Measurements from ENCODE around the gene GPC5. TPM values are rescaled to one million over a fixed set of nuclear protein-coding genes. Genes with fewer than 3 reads are reported as not detected.

Gene GPC5
- total and polyA plus RNA-seq, 2 of the 8 experiments (the other 6 are each of a cell fraction or from before 2014, with no cell fraction given), result 0.20 to 0.39 TPM

- FAIRE-seq, result no peak
- CTCF ChIA-PET (ENCODE audit: partially characterized antibody), result no interaction called here
- H3K18ac ChIP-seq (ENCODE audit: extremely low read depth, low read length), result no peak overlapping the region
- H3K79me1 ChIP-seq (ENCODE audit: low read depth, low read length), result no peaks in the 10 kb centered on the region
- H2BK5ac ChIP-seq (ENCODE audit: low read depth, low read length), result no peak overlapping the region
- H3K4me3 ChIP-seq (ENCODE audit: extremely low read depth in 1 of 4, insufficient read depth in 2 of 4, low read depth in 3 of 4, low read length in 4 of 4), result no peak overlapping the region
- 94% methylated on average over 2 of the region's 2 CpGs; no CpG with 5 or more reads in 1 of the 2 experiments for WGBS, 2 experiments (ENCODE audit: extremely low coverage in 1 of 2, insufficient coverage in 1 of 2, insufficient read length in 1 of 2, insufficient replicate concordance in 2 of 2, low coverage in 1 of 2, low lambda C conversion rate in 2 of 2, missing lambda C conversion rate in 1 of 2)
- H4K5ac ChIP-seq (ENCODE audit: insufficient read length, low read depth, low read length), result no peak overlapping the region
- H2BK20ac ChIP-seq (ENCODE audit: low read length), result no peak overlapping the region
- no peak overlapping the region for H2AK5ac ChIP-seq (ENCODE audit: low read depth, low read length)
- H3K23me2 ChIP-seq (ENCODE audit: low read depth, low read length), result no peaks in the 10 kb centered on the region
- H3K56ac ChIP-seq (replicated peaks; ENCODE audit: insufficient read length, low read depth, low read length), result no peak overlapping the region
- H3K36me3 ChIP-seq (ENCODE audit: control insufficient read depth in 2 of 4, insufficient read depth in 4 of 4, low read length in 3 of 4), result no peaks in the 10 kb centered on the region
- H2AFZ ChIP-seq (ENCODE audit: low read length), result no peak overlapping the region
- no peak overlapping the region for H2BK120ac ChIP-seq (replicated peaks; ENCODE audit: low read depth, low read length)
- H3K14ac ChIP-seq (ENCODE audit: insufficient read length), result no peak overlapping the region
- no peak overlapping the region for H2BK12ac ChIP-seq (ENCODE audit: low read depth, low read length)
- no peak overlapping the region for H3K4me2 ChIP-seq (ENCODE audit: insufficient read depth in 1 of 2, low read depth in 2 of 2, low read length in 2 of 2)
- DNase-seq (ENCODE audit: low read depth in 1 of 2, low spot score in 2 of 2), result no peak
- H3K4ac ChIP-seq (replicated peaks; ENCODE audit: insufficient read length, low read depth, low read length), result no peak overlapping the region
- H2BK15ac ChIP-seq (ENCODE audit: low read length), result no peak overlapping the region
- H3K4me1 ChIP-seq (replicated peaks in 1 of 4; ENCODE audit: control insufficient read depth in 3 of 4, insufficient read depth in 4 of 4, low read length in 3 of 4), result 0 out of 7 replicates have a peak, but pooled peaks cover 0 to 3% (median 0%) of the 10 kb centered on the region in 4 experiments
- no peak overlapping the region for H3K23ac ChIP-seq (ENCODE audit: insufficient read length)
- no peaks in the 10 kb centered on the region for H3K27me3 ChIP-seq (replicated peaks in 1 of 4; ENCODE audit: control insufficient read depth in 3 of 4, extremely low read depth in 1 of 4, insufficient read depth in 3 of 4, low read length in 3 of 4)
- H3K9me3 ChIP-seq (ENCODE audit: insufficient read depth in 2 of 2, low read depth in 1 of 2, low read length in 1 of 2), result no peaks in the 10 kb centered on the region
- no peak overlapping the region for H3K9ac ChIP-seq (replicated peaks in 1 of 4; ENCODE audit: extremely low read depth in 1 of 4, low read depth in 3 of 4, low read length in 3 of 4)
- no peaks in the 10 kb centered on the region for H3K79me2 ChIP-seq (ENCODE audit: control insufficient read depth in 1 of 2, insufficient read depth in 2 of 2, low read length in 2 of 2)
- no peak overlapping the region for H4K8ac ChIP-seq (ENCODE audit: extremely low read depth, insufficient read depth, low read length)
- no peaks in the 10 kb centered on the region for H4K20me1 ChIP-seq (replicated peaks in 1 of 2; ENCODE audit: control insufficient read depth in 1 of 2, insufficient read depth in 2 of 2, low read length in 2 of 2)
- POLR2A ChIA-PET (ENCODE audit: partially characterized antibody), result no interaction called here
- no peak overlapping the region for H3K27ac ChIP-seq (ENCODE audit: low read depth, low read length)
- H4K91ac ChIP-seq (replicated peaks; ENCODE audit: insufficient read length, low read length), result no peak overlapping the region
- TF ChIP-seq RNF2 (IDR thresholded peaks at IDR 0.05; ENCODE audit: borderline replicate concordance, low read depth, low read length, missing control alignments, poor library complexity, severe bottlenecking), result no peak
- TF ChIP-seq SUZ12 (IDR thresholded peaks at IDR 0.05; ENCODE audit: low read length), result no peak
- TF ChIP-seq SIN3A (conservative IDR thresholded peaks at IDR 0.05 in 1 of 2, IDR thresholded peaks at IDR 0.05 in 1 of 2; ENCODE audit: low read depth in 1 of 2, low read length in 2 of 2), result no peak
- no peak for TF ChIP-seq GTF2F1 (IDR thresholded peaks at IDR 0.05; ENCODE audit: borderline replicate concordance, low read depth, low read length)
- no peak for TF ChIP-seq CHD1 (IDR thresholded peaks at IDR 0.05; ENCODE audit: low read depth, low read length)
- TF ChIP-seq HDAC6 (IDR thresholded peaks at IDR 0.05; ENCODE audit: low read depth, low read length), result no peak
- no peak for TF ChIP-seq USF2 (IDR thresholded peaks at IDR 0.05; ENCODE audit: low read length)
- TF ChIP-seq BACH1 (IDR thresholded peaks at IDR 0.05; ENCODE audit: low read length), result no peak
- TF ChIP-seq SRF (IDR thresholded peaks at IDR 0.05; ENCODE audit: low read depth, low read length), result no peak
- TF ChIP-seq ATF3 (IDR thresholded peaks at IDR 0.05; ENCODE audit: insufficient read depth, low read depth, low read length), result no peak
- no peak for TF ChIP-seq EGR1 (IDR thresholded peaks at IDR 0.05; ENCODE audit: borderline replicate concordance, low read depth, low read length)
- TF ChIP-seq JUN (IDR thresholded peaks at IDR 0.05; ENCODE audit: low read depth, low read length), result no peak
- no peak for TF ChIP-seq ZNF274 (IDR thresholded peaks at IDR 0.05; ENCODE audit: borderline replicate concordance, extremely low read depth, low read length)
Measured at GRCh38 chr13:92717857-92718256, 1319.4 kb downstream of the GPC5 start.

All from H1 (cell line).